NB4 (cell line): ENCODE data around the gene C20orf141.

Experiments
- TF ChIP-seq, protein P1 (sequence below): IDR thresholded peaks from one replicate; pipeline ENCODE4 v1.5.1; 2012; ENCODE audit warnings: low read depth, low read length
- TF ChIP-seq, protein P2 (sequence below): IDR thresholded peaks from 2 replicates; pipeline ENCODE4 v1.6.1; 2011; ENCODE audit warnings: low read depth, low read length

DNA sequence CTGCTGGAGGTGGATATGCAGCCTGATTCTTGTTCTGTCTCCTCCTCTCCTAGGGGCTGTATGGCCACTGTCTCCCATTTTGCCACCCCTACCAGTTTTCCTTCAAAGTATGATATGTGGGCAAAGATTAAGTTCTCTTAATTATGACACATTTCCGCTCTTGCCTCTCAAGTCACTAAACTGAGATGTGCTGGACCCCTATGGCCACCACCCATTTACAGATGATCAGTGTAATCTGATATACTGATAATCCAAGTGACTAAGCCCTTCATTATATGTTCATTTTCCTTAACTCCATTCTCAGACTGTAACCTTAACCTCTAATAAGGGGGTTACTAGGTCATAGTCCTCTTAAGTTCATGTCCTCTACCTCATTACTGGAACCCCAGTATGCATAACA is 711 bp upstream of the C20orf141 start:
- TF ChIP-seq, protein P1, sequence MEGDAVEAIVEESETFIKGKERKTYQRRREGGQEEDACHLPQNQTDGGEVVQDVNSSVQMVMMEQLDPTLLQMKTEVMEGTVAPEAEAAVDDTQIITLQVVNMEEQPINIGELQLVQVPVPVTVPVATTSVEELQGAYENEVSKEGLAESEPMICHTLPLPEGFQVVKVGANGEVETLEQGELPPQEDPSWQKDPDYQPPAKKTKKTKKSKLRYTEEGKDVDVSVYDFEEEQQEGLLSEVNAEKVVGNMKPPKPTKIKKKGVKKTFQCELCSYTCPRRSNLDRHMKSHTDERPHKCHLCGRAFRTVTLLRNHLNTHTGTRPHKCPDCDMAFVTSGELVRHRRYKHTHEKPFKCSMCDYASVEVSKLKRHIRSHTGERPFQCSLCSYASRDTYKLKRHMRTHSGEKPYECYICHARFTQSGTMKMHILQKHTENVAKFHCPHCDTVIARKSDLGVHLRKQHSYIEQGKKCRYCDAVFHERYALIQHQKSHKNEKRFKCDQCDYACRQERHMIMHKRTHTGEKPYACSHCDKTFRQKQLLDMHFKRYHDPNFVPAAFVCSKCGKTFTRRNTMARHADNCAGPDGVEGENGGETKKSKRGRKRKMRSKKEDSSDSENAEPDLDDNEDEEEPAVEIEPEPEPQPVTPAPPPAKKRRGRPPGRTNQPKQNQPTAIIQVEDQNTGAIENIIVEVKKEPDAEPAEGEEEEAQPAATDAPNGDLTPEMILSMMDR, result no peak
- TF ChIP-seq, protein P2, sequence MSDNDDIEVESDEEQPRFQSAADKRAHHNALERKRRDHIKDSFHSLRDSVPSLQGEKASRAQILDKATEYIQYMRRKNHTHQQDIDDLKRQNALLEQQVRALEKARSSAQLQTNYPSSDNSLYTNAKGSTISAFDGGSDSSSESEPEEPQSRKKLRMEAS, result no peak
